GM23338 (cell line): ENCODE results near the gene CSF3. TPM values are rescaled to one million over a fixed set of nuclear protein-coding genes. Genes with fewer than 3 reads are reported as not detected.

ENCODE experiments used
- ATAC-seq: fragments of 200-7000 bp; cut with Tn5 transposase; 3 replicates; pipeline ENCODE4 v1.9.1; 2020
- DNase-seq: peaks from one replicate; pipeline ENCODE4 v3.0.0-alpha.2; 2015; ENCODE audit warnings: low spot score
- H2AFZ ChIP-seq: fragments of 200-600 bp; sonication (generic); 2 replicates; pipeline ENCODE4 v1.8.0; 2016; ENCODE audit warnings: antibody characterized with exemption, mild to moderate bottlenecking, moderate library complexity
- H3F3A ChIP-seq: fragments of 200-600 bp; sonication (generic); replicated peaks from 2 replicates; pipeline ENCODE4 v1.8.0; 2017; ENCODE audit warnings: antibody characterized with exemption, mixed run types, low read depth
- H3K27ac ChIP-seq: fragments of 200-600 bp; sonication (generic); 2 replicates; pipeline ENCODE4 v1.6.1; 2016; ENCODE audit warnings: low read depth
- H3K27me3 ChIP-seq: fragments of 200-600 bp; sonication (generic); 2 replicates; pipeline ENCODE4 v1.8.0; 2016; ENCODE audit warnings: mild to moderate bottlenecking, mixed run types, moderate library complexity; ENCODE audit not compliant: insufficient read depth
- H3K36me3 ChIP-seq: fragments of 200-600 bp; sonication (generic); 2 replicates; pipeline ENCODE4 v1.8.0; 2016; ENCODE audit warnings: mild to moderate bottlenecking; ENCODE audit not compliant: insufficient read depth
- H3K4me1 ChIP-seq: fragments of 200-600 bp; sonication (generic); 2 replicates; pipeline ENCODE4 v1.8.0; 2016; ENCODE audit warnings: mild to moderate bottlenecking, moderate library complexity; ENCODE audit not compliant: insufficient read depth
- H3K4me2 ChIP-seq: fragments of 200-600 bp; sonication (generic); 2 replicates; pipeline ENCODE4 v1.7.1; 2017; ENCODE audit warnings: mixed run types
- H3K4me3 ChIP-seq: fragments of 200-600 bp; sonication (generic); 2 replicates; pipeline ENCODE4 v1.6.1; 2016; ENCODE audit warnings: mixed run types
- H3K79me2 ChIP-seq: fragments of 200-600 bp; sonication (generic); replicated peaks from 2 replicates; pipeline ENCODE4 v1.8.0; 2017; ENCODE audit warnings: mild to moderate bottlenecking; ENCODE audit not compliant: insufficient read depth
- H3K9me2 ChIP-seq: fragments of 200-600 bp; sonication (generic); 2 replicates; pipeline ENCODE4 v1.8.0; 2017; ENCODE audit not compliant: insufficient read depth
- H4K20me1 ChIP-seq: fragments of 200-600 bp; sonication (generic); replicated peaks from 2 replicates; pipeline ENCODE4 v1.8.0; 2017; ENCODE audit warnings: mild to moderate bottlenecking; ENCODE audit not compliant: insufficient read depth
- H3K27ac Mint-ChIP-seq: 2 replicates; pipeline ENCODE4 v1.8.0; 2020; ENCODE audit warnings: inconsistent platforms, mild to moderate bottlenecking, moderate library complexity, mixed read lengths
- H3K27me3 Mint-ChIP-seq: 3 replicates; pipeline ENCODE4 v1.8.0; 2022; ENCODE audit warnings: low read depth, mild to moderate bottlenecking, moderate library complexity, mixed read lengths, inconsistent platforms; ENCODE audit not compliant: insufficient read depth, poor library complexity
- H3K36me3 Mint-ChIP-seq: 3 replicates; pipeline ENCODE4 v1.8.0; 2021; ENCODE audit warnings: low read depth, mild to moderate bottlenecking, inconsistent platforms, moderate library complexity, mixed read lengths
- H3K4me1 Mint-ChIP-seq: 3 replicates; pipeline ENCODE4 v1.8.0; 2020; ENCODE audit warnings: mild to moderate bottlenecking, inconsistent platforms, mixed read lengths
- H3K4me3 Mint-ChIP-seq: 3 replicates; pipeline ENCODE4 v1.8.0; 2021; ENCODE audit warnings: moderate library complexity, mild to moderate bottlenecking, inconsistent platforms, mixed read lengths
- H3K9me3 Mint-ChIP-seq: 3 replicates; pipeline ENCODE4 v1.8.0; 2020; ENCODE audit warnings: moderate library complexity, mild to moderate bottlenecking, inconsistent platforms, mixed read lengths
- CREB1 ChIP-seq: fragments of 250-450 bp; sonication (Bioruptor Pico); IDR thresholded peaks from 2 replicates; pipeline ENCODE4 v1.5.0; 2020; ENCODE audit warnings: low read depth, mild to moderate bottlenecking, moderate library complexity
- CTCF ChIP-seq, 2 experiments: fragments of 200-600 bp in 1 of 2; sonication (generic) in 1 of 2; conservative IDR thresholded peaks; 2 replicates each; pipeline versions ENCODE4 v1.5.1 to v1.6.1; 2016 to 2017; ENCODE audit warnings: antibody characterized with exemption in 2 of 2, low read depth in 2 of 2, mild to moderate bottlenecking in 2 of 2, moderate library complexity in 1 of 2
- ETS1 ChIP-seq: IDR thresholded peaks from 2 replicates; pipeline ENCODE4 v1.6.1; 2016; ENCODE audit warnings: antibody characterized with exemption
- EZH2 ChIP-seq: fragments of 200-600 bp; sonication (generic); IDR thresholded peaks from one replicate; pipeline ENCODE4 v1.8.0; 2017; ENCODE audit warnings: antibody characterized with exemption, mild to moderate bottlenecking, low read depth; ENCODE audit not compliant: unreplicated experiment
- EZH2phosphoT487 ChIP-seq: fragments of 200-600 bp; sonication (generic); IDR thresholded peaks from one replicate; pipeline ENCODE4 v1.8.1; 2018; ENCODE audit warnings: antibody characterized with exemption; ENCODE audit not compliant: unreplicated experiment
- JUNB ChIP-seq: IDR thresholded peaks from one replicate; pipeline ENCODE4 v1.6.1; 2016; ENCODE audit warnings: antibody characterized with exemption; ENCODE audit not compliant: unreplicated experiment
- NANOG ChIP-seq: IDR thresholded peaks from 2 replicates; pipeline ENCODE4 v1.6.1; 2016; ENCODE audit warnings: antibody characterized with exemption, borderline replicate concordance
- POLR2AphosphoS5 ChIP-seq: IDR thresholded peaks from 2 replicates; pipeline ENCODE4 v1.6.1; 2016; ENCODE audit warnings: antibody characterized with exemption, low read depth
- REST ChIP-seq: IDR thresholded peaks from one replicate; pipeline ENCODE4 v1.6.1; 2018; ENCODE audit warnings: antibody characterized with exemption; ENCODE audit not compliant: unreplicated experiment
- STAT1 ChIP-seq: IDR thresholded peaks from one replicate; pipeline ENCODE4 v1.6.1; 2016; ENCODE audit warnings: antibody characterized with exemption; ENCODE audit not compliant: unreplicated experiment
- ZNF114 ChIP-seq: fragments of 250-450 bp; sonication (Bioruptor Pico); IDR thresholded peaks from 2 replicates; pipeline ENCODE4 v1.5.0; 2020; ENCODE audit warnings: mild to moderate bottlenecking, moderate library complexity
- ZNF331 ChIP-seq: fragments of 250-450 bp; sonication (Bioruptor Pico); IDR thresholded peaks from 2 replicates; pipeline ENCODE4 v1.5.0; 2020; ENCODE audit warnings: low read depth, mild to moderate bottlenecking, moderate library complexity
- ZNF462 ChIP-seq: fragments of 250-450 bp; sonication (Bioruptor Pico); IDR thresholded peaks from 2 replicates; pipeline ENCODE4 v1.5.0; 2020; ENCODE audit warnings: mild to moderate bottlenecking, moderate library complexity
- polyA plus RNA-seq: library from polyadenylated mRNA; unstranded; fragments of >200 nt; fragmentation: Nextera tagmentation; extraction: Ambion mirVana; gene quantifications from 2 replicates; pipeline ENCODE4 v1.2.1, GENCODE V29; 2016
- total RNA-seq: library from RNA; depleted of rRNA; stranded (reverse); fragments of >200 nt; shearing (Covaris generic); gene quantifications from 2 replicates; pipeline ENCODE4 v1.2.3, GENCODE V29; 2014

CSF3 gene
- total and polyA plus RNA-seq, 2 experiments from 2014 or later, result not detected

- Histone ChIP-seq H3K27ac (no peak overlapping the region), H3K4me2 (no peak overlapping the region), H3K79me2 (no peaks in the 10 kb centered on the region), H4K20me1 (no peaks in the 10 kb centered on the region; the same call in 1 of the 2 replicates), H3K36me3 (no peaks in the 10 kb centered on the region), H3K4me3 (no peak overlapping the region), H3K27me3 (no peaks in the 10 kb centered on the region), H2AFZ (no peak overlapping the region), H3K9me2 (no peaks in the 10 kb centered on the region), H3K4me1 (no peaks in the 10 kb centered on the region), H3F3A (peaks cover 4% of the 10 kb centered on the region; the same call in 1 of the 2 replicates)
- Mint-ChIP-seq H3K27me3 (peaks cover 4% of the 10 kb centered on the region), H3K27ac (no peak overlapping the region), H3K4me1 (no peaks in the 10 kb centered on the region; the same call in 2 of the 3 replicates), H3K36me3 (no peaks in the 10 kb centered on the region), H3K4me3 (no peak overlapping the region), H3K9me3 (no peaks in the 10 kb centered on the region)
- ATAC-seq, result no peak
- no peak for DNase-seq
- TF ChIP-seq NANOG (no peak), REST (no peak), POLR2AphosphoS5 (no peak), JUNB (no peak), ETS1 (no peak), ZNF114 (no peak), CTCF (conservative IDR thresholded peaks at IDR 0.05; ENCODE audit: low read depth in 2 of 2) (no peak), STAT1 (no peak), EZH2phosphoT487 (no peak), ZNF331 (CRISPR knock-in tag) (no peak), ZNF462 (no peak), CREB1 (no peak), EZH2 (no peak)
Measured at GRCh38 chr17:40004072-40004471, 11.2 kb upstream of the CSF3 start.
